Lower lobe of right lung (tissue), 2 donors: ENCODE results near the gene C12orf56. TPM values are rescaled to one million over a fixed set of nuclear protein-coding genes. Genes with fewer than 3 reads are reported as not detected.

Experiments used
- ATAC-seq, 2 donors: fragments of 200-7000 bp; cut with Tn5 transposase; one replicate each; pipeline ENCODE4 v1.9.1; 2020 to 2022; ENCODE audit warnings: mild to moderate bottlenecking in 2 of 2, moderate library complexity in 2 of 2
- DNase-seq: peaks from one replicate; pipeline ENCODE4 v3.0.0-alpha.2; 2020
- H3K27ac ChIP-seq: fragments of 200-600 bp; one replicate; pipeline ENCODE4 v1.8.0; 2022
- H3K27me3 ChIP-seq: fragments of 200-600 bp; one replicate; pipeline ENCODE4 v1.8.0; 2022; ENCODE audit warnings: low read depth
- H3K36me3 ChIP-seq: fragments of 200-600 bp; one replicate; pipeline ENCODE4 v1.8.0; 2022; ENCODE audit warnings: mild to moderate bottlenecking
- H3K4me1 ChIP-seq: fragments of 200-600 bp; one replicate; pipeline ENCODE4 v1.8.0; 2022
- H3K4me3 ChIP-seq: fragments of 200-600 bp; one replicate; pipeline ENCODE4 v1.8.0; 2022; ENCODE audit warnings: mild to moderate bottlenecking
- H3K9me3 ChIP-seq: fragments of 200-600 bp; one replicate; pipeline ENCODE4 v1.8.0; 2022
- CTCF ChIP-seq: fragments of 200-600 bp; IDR thresholded peaks from one replicate; pipeline ENCODE4 v1.8.0; 2022; ENCODE audit warnings: antibody characterized with exemption, mild to moderate bottlenecking
- intact Hi-C: fragments of 100-400 bp; cut with DNase I; formaldehyde crosslinking; loops from one replicate; pipeline ENCODE4 v1.11.0; 2022
- total RNA-seq: library from RNA; stranded (reverse); fragmentation: NEBNext Ultra II Directional; extraction: Animal tissue kit (Norgen Biotek cat#: 25700); gene quantifications from one replicate; pipeline ENCODE4 v1.2.1, GENCODE V29; 2021
- donor health status: DM: no; HTN: yes; CAD: no; lungs with severe emphysema.

The C12orf56 gene
- total RNA-seq, 1 donor from 2014 or later: not detected

- Histone ChIP-seq H3K4me1 (no peaks in the 10 kb centered on the region), H3K9me3 (no peaks in the 10 kb centered on the region), H3K27ac (no peak overlapping the region), H3K4me3 (no peak overlapping the region), H3K36me3 (no peaks in the 10 kb centered on the region), H3K27me3 (no peaks in the 10 kb centered on the region)
- TF ChIP-seq CTCF: no peak
- intact Hi-C loops: no loop called here
- no peak for DNase-seq
- no peak for ATAC-seq
Observed at GRCh38 chr12:64318605-64319004, 72.0 kb downstream of the C12orf56 start.

GRCh38 chr12:64311877-64312276, 78.7 kb downstream of the C12orf56 start:
- Histone ChIP-seq H3K4me3 (no peak overlapping the region), H3K36me3 (no peaks in the 10 kb centered on the region), H3K27ac (no peak overlapping the region), H3K27me3 (no peaks in the 10 kb centered on the region), H3K4me1 (no peaks in the 10 kb centered on the region), H3K9me3 (no peaks in the 10 kb centered on the region)
- TF ChIP-seq CTCF: no peak
- DNase-seq (no peak), ATAC-seq (no peak)
- intact Hi-C loops: no loop called here

- H3K9me3 ChIP-seq: no peaks in the 10 kb centered on the region
- TF ChIP-seq CTCF: no peak
- intact Hi-C loops: no loop called here
- no peaks in the 10 kb centered on the region for H3K36me3 ChIP-seq
- H3K27ac ChIP-seq: no peak overlapping the region
- H3K4me1 ChIP-seq: no peaks in the 10 kb centered on the region
- H3K4me3 ChIP-seq: no peak overlapping the region
- ATAC-seq (no peak), DNase-seq (no peak)
- H3K27me3 ChIP-seq: no peaks in the 10 kb centered on the region
Observed at GRCh38 chr12:64304571-64304970, 86.0 kb downstream of the C12orf56 start.

- no peak for TF ChIP-seq CTCF
- DNase-seq: no peak
- intact Hi-C loops: no loop called here
- Histone ChIP-seq H3K27me3 (no peaks in the 10 kb centered on the region), H3K27ac (no peak overlapping the region), H3K36me3 (no peaks in the 10 kb centered on the region), H3K9me3 (no peaks in the 10 kb centered on the region), H3K4me1 (no peaks in the 10 kb centered on the region), H3K4me3 (no peak overlapping the region)
- ATAC-seq: no peak
Observed at GRCh38 chr12:64299628-64300027, 90.9 kb downstream of the C12orf56 start.

DNA sequence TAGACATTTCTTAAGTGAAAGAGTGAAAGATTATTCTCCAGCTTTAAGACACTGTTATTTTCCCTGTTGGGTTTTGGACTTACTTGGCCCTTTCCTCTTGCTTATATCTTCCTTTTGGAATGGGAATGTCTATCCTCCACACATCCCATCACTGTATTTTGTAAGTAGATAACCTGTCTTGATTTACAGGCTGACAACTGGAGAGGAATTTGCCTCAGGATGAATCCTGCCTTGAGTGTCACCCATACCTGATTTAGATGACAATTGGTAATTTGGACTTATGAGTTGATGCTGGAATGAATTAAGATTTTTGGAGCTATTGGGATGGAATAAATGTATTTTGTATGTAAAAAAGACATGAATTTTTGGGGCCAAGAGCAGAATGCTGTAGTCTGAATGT, 94.3 kb downstream of the C12orf56 start:
- TF ChIP-seq CTCF: no peak
- ATAC-seq (no peak), DNase-seq (no peak)
- intact Hi-C loops: no loop called here
- no peak overlapping the region for H3K4me3 ChIP-seq
- H3K27me3 ChIP-seq: no peaks in the 10 kb centered on the region
- no peak overlapping the region for H3K27ac ChIP-seq
- no peaks in the 10 kb centered on the region for H3K9me3 ChIP-seq
- no peaks in the 10 kb centered on the region for H3K36me3 ChIP-seq
- H3K4me1 ChIP-seq: no peaks in the 10 kb centered on the region
